Measurements from ENCODE around the gene GNG3.
A peak's percentile ranks its signal among the peaks of the same experiment; 100 is the strongest.

GRCh38 chr11:62665599-62666258 lies 41.7 kb upstream of the GNG3 start:
- no peak for TF ChIP-seq YY1 (IDR thresholded peaks at IDR 0.05; ENCODE audit: low read depth)
- TF ChIP-seq, protein P1, sequence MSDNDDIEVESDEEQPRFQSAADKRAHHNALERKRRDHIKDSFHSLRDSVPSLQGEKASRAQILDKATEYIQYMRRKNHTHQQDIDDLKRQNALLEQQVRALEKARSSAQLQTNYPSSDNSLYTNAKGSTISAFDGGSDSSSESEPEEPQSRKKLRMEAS (IDR thresholded peaks at IDR 0.05): peak; percentile 47
